Measurements from ENCODE around the gene LYSMD4. TPM values are rescaled to one million over a fixed set of nuclear protein-coding genes. Genes with fewer than 3 reads are reported as not detected.

The LYSMD4 gene
- total and polyA plus RNA-seq, 2 of the 8 experiments (the other 6 are each of a cell fraction or from before 2014, with no cell fraction given) = 7.5 to 17.5 TPM

DNA sequence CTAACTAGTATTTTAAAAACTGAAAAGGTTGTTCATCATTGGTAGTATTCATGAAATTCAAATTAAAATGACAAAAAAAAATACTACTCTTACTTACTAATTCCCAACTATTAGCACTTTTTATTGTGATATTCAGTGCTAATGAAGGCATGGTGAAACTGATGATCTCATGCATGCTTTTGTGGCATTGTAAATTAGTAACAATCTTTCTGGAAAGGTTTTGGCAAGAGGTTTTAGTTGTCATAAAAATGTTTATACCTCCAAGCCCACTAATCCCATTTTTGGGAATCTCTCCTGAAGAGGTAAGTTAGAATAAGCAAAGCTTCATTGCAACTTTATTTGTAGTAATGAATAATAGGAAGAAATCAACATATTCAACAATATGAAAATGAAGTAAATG lies 53.0 kb downstream of the LYSMD4 start:
- no peak overlapping the region for H4K5ac ChIP-seq (ENCODE audit: insufficient read length, low read depth, low read length)
- FAIRE-seq (no peak), DNase-seq (ENCODE audit: low read depth in 1 of 2, low spot score in 2 of 2) (no peak)
- no peaks in the 10 kb centered on the region for H4K20me1 ChIP-seq (replicated peaks in 1 of 2; ENCODE audit: control insufficient read depth in 1 of 2, insufficient read depth in 2 of 2, low read length in 2 of 2)
- H3K4me3 ChIP-seq (ENCODE audit: extremely low read depth in 1 of 4, insufficient read depth in 2 of 4, low read depth in 3 of 4, low read length in 4 of 4) = no peak overlapping the region
- no peak overlapping the region for H3K9ac ChIP-seq (replicated peaks in 1 of 4; ENCODE audit: extremely low read depth in 1 of 4, low read depth in 3 of 4, low read length in 3 of 4)
- no peaks in the 10 kb centered on the region for H3K23me2 ChIP-seq (ENCODE audit: low read depth, low read length)
- no peak overlapping the region for H2BK12ac ChIP-seq (ENCODE audit: low read depth, low read length)
- H3K23ac ChIP-seq (ENCODE audit: insufficient read length) = no peak overlapping the region
- no peak overlapping the region for H2AFZ ChIP-seq (ENCODE audit: low read length)
- H3K56ac ChIP-seq (replicated peaks; ENCODE audit: insufficient read length, low read depth, low read length) = no peak overlapping the region
- no peak overlapping the region for H2BK20ac ChIP-seq (ENCODE audit: low read length)
- H3K36me3 ChIP-seq (ENCODE audit: control insufficient read depth in 2 of 4, insufficient read depth in 4 of 4, low read length in 3 of 4) = peaks cover 3 to 31% (median 7%) of the 10 kb centered on the region in 4 experiments; a peak in 4 of 8 replicates
- H2BK120ac ChIP-seq (replicated peaks; ENCODE audit: low read depth, low read length) = no peak overlapping the region
- no peak for TF ChIP-seq POLR2A (IDR thresholded peaks at IDR 0.05; ENCODE audit: control extremely low read depth in 1 of 2, low read depth in 2 of 2, low read length in 2 of 2)
- TF ChIP-seq JUN (IDR thresholded peaks at IDR 0.05; ENCODE audit: low read depth, low read length) = no peak
- TF ChIP-seq KDM5A (IDR thresholded peaks at IDR 0.05; ENCODE audit: low read length) = no peak
- TF ChIP-seq TCF12 (IDR thresholded peaks at IDR 0.05; ENCODE audit: low read depth, low read length) = no peak
- no peak for TF ChIP-seq POLR2AphosphoS5 (IDR thresholded peaks at IDR 0.05; ENCODE audit: low read depth, low read length)
- no peak for TF ChIP-seq SIRT6 (IDR thresholded peaks at IDR 0.05; ENCODE audit: low read length)
- no peak for TF ChIP-seq PHF8 (conservative IDR thresholded peaks at IDR 0.05; ENCODE audit: low read depth, low read length)
- TF ChIP-seq BRCA1 (IDR thresholded peaks at IDR 0.05; ENCODE audit: low read depth, low read length) = no peak
- TF ChIP-seq TBP (IDR thresholded peaks at IDR 0.05; ENCODE audit: low read depth, low read length) = no peak
- no peak for TF ChIP-seq TAF1 (IDR thresholded peaks at IDR 0.05; ENCODE audit: low read depth, low read length)
- no peak for TF ChIP-seq GTF2F1 (IDR thresholded peaks at IDR 0.05; ENCODE audit: borderline replicate concordance, low read depth, low read length)
- TF ChIP-seq, protein P1, sequence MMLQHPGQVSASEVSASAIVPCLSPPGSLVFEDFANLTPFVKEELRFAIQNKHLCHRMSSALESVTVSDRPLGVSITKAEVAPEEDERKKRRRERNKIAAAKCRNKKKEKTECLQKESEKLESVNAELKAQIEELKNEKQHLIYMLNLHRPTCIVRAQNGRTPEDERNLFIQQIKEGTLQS (IDR thresholded peaks at IDR 0.05; ENCODE audit: insufficient read depth, low read depth, low read length) = no peak
- H3K4me1 ChIP-seq (replicated peaks in 1 of 4; ENCODE audit: control insufficient read depth in 3 of 4, insufficient read depth in 4 of 4, low read length in 3 of 4) = no peaks in the 10 kb centered on the region
- H3K4me2 ChIP-seq (ENCODE audit: insufficient read depth in 1 of 2, low read depth in 2 of 2, low read length in 2 of 2) = no peak overlapping the region
- no peak overlapping the region for H4K91ac ChIP-seq (replicated peaks; ENCODE audit: insufficient read length, low read length)
- no peak overlapping the region for H3K4ac ChIP-seq (replicated peaks; ENCODE audit: insufficient read length, low read depth, low read length)
- H2BK5ac ChIP-seq (ENCODE audit: low read depth, low read length) = no peak overlapping the region
- POLR2A ChIA-PET (ENCODE audit: partially characterized antibody) = no interaction called here
- no peak overlapping the region for H4K8ac ChIP-seq (ENCODE audit: extremely low read depth, insufficient read depth, low read length)
- peaks cover 0 to 1% (median 0%) of the 10 kb centered on the region in 4 experiments; a peak in 1 of 7 replicates for H3K27me3 ChIP-seq (replicated peaks in 1 of 4; ENCODE audit: control insufficient read depth in 3 of 4, extremely low read depth in 1 of 4, insufficient read depth in 3 of 4, low read length in 3 of 4)
- H3K9me3 ChIP-seq (ENCODE audit: insufficient read depth in 2 of 2, low read depth in 1 of 2, low read length in 1 of 2) = no peaks in the 10 kb centered on the region
- no peak overlapping the region for H2AK5ac ChIP-seq (ENCODE audit: low read depth, low read length)
- no peak overlapping the region for H3K27ac ChIP-seq (ENCODE audit: low read depth, low read length)
- no peaks in the 10 kb centered on the region for H3K79me1 ChIP-seq (ENCODE audit: low read depth, low read length)
- H3K18ac ChIP-seq (ENCODE audit: extremely low read depth, low read length) = no peak overlapping the region
- CTCF ChIA-PET (ENCODE audit: partially characterized antibody) = no interaction called here
- H3K14ac ChIP-seq (ENCODE audit: insufficient read length) = no peak overlapping the region
- H3K79me2 ChIP-seq (ENCODE audit: control insufficient read depth in 1 of 2, insufficient read depth in 2 of 2, low read length in 2 of 2) = no peaks in the 10 kb centered on the region
- no peak overlapping the region for H2BK15ac ChIP-seq (ENCODE audit: low read length)

Data from H1 (cell line).